Dermis blood vessel endothelial cell (primary cell): ENCODE data around the gene SLC12A4. TPM values are rescaled to one million over a fixed set of nuclear protein-coding genes. Genes with fewer than 3 reads are reported as not detected.
"Not testable (repeated sequence)": the region's sequence is repeated elsewhere in the genome, so short reads cannot be mapped to it uniquely, and the experiment has no call there.

Source experiments
- DNase-seq: peaks from one replicate; pipeline ENCODE4 v3.0.0; 2010
- total RNA-seq: library from RNA; depleted of rRNA; stranded (reverse); fragments of >200 nt; gene quantifications from 2 replicates; pipeline ENCODE4 v1.2.3, GENCODE V29; 2014

The SLC12A4 gene
- total RNA-seq, 1 donor from 2014 or later: 68.9 TPM

GRCh38 chr16:67924140-67924906 lies 44.1 kb downstream of the SLC12A4 start:
- no peak for DNase-seq

- DNase-seq: no peak
Observed at GRCh38 chr16:67923414-67924116, 44.9 kb downstream of the SLC12A4 start.

- no peak for DNase-seq
Observed at GRCh38 chr16:67922740-67923139, 45.7 kb downstream of the SLC12A4 start.

GRCh38 chr16:67922221-67922620 lies 46.2 kb downstream of the SLC12A4 start:
- DNase-seq: no peak

GRCh38 chr16:67919622-67920221 lies 48.7 kb downstream of the SLC12A4 start:
- DNase-seq: no peak

- DNase-seq: peak; percentile 56
Observed at GRCh38 chr16:67917852-67918236, 50.6 kb downstream of the SLC12A4 start.

GRCh38 chr16:67917140-67917851 lies 51.1 kb downstream of the SLC12A4 start:
- no peak for DNase-seq

- no peak for DNase-seq
Observed at GRCh38 chr16:67915831-67916723, 52.4 kb downstream of the SLC12A4 start.

GRCh38 chr16:67915496-67915769 lies 53.0 kb downstream of the SLC12A4 start:
- DNase-seq: not testable (repeated sequence)

GRCh38 chr16:67914758-67915495 lies 53.5 kb downstream of the SLC12A4 start:
- no peak for DNase-seq

GRCh38 chr16:67910158-67910557 lies 58.3 kb downstream of the SLC12A4 start:
- DNase-seq: peak; percentile 55

- DNase-seq: no peak
Observed at GRCh38 chr16:67909056-67909742, 59.2 kb downstream of the SLC12A4 start.

- no peak for DNase-seq
Observed at GRCh38 chr16:67907397-67908180, 60.8 kb downstream of the SLC12A4 start.

GRCh38 chr16:67902831-67903230 lies 65.6 kb downstream of the SLC12A4 start:
- peak; percentile 91 for DNase-seq

- no peak for DNase-seq
Observed at GRCh38 chr16:67901734-67902133, 66.7 kb downstream of the SLC12A4 start.

- peak; percentile 90 for DNase-seq
Observed at GRCh38 chr16:67897231-67897630, 71.2 kb downstream of the SLC12A4 start.

GRCh38 chr16:67893743-67894399 lies 74.6 kb downstream of the SLC12A4 start:
- DNase-seq: peak; percentile 64
